ENCODE measurements around the gene RIIAD1.

The RIIAD1 gene

DNA sequence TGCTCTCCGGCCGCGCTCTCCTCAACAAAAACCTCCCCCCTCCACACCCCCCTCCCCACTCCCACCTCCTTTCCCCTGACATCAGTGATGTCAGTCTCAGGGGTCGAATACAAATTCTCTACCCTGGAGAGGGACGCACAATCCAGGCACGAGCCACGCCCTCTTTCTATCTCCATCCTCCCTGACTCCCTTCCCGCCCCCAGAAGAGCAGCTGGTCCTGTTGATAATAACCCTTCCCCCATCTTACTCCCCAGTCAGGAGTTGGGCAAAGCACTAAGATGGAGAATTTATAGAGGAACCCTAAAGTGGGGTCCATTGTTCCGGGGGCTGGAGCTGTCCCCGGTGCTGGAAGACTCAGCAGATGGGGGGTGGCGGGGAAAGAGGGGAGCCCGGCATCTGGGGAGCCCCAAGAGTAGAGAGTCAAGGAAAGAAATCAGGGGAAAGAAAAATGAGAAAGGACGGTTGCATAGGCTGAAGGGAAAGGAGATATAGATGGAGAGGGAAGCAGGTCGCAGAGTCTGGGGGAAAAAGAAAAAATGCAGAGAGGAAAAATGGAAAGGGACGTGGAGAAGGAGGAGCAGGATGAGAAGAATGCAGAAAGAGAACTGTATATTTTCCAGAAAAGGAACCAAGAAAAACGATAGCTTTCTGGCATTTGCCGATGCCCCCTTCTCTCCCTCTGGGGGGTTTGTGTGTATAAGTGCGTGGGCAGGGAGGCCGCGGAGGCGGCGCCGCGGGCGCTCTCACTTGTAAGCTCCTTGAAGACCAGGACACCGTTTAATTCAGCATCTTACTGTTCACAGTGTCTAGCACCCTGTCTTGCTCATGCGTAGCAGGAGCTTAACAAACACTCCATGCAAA lies 4.3 kb upstream of the RIIAD1 start, which contains the start of gene CELF3 (continued):
- TF ChIP-seq ZNF157 (tag by site-specific recombination; IDR thresholded peaks at IDR 0.05): no peak

- ChIA-PET POLR2A (interaction anchor here (0.6 to 1.4 kb wide), 3 partner anchors 47 to 178 kb away, joined by 4 to 8 read pairs (median 7); partner anchors contain the start of gene TUFT1), CTCF (interaction anchor here (1.3 to 1.7 kb wide), 2 partner anchors 17 to 118 kb away, joined by 5 to 6 read pairs; no protein-coding TSS in a partner anchor)
- no peaks in the 10 kb centered on the region for H3K4me1 ChIP-seq (ENCODE audit: control insufficient read depth, insufficient read depth, low read length)
- no peaks in the 10 kb centered on the region for H3K36me3 ChIP-seq (ENCODE audit: control insufficient read depth in 2 of 2, insufficient read depth in 1 of 2, low read length in 2 of 2)
- H3K27ac ChIP-seq (ENCODE audit: extremely low read depth, low read depth, low read length): no peak overlapping the region
- TF ChIP-seq, protein P1, sequence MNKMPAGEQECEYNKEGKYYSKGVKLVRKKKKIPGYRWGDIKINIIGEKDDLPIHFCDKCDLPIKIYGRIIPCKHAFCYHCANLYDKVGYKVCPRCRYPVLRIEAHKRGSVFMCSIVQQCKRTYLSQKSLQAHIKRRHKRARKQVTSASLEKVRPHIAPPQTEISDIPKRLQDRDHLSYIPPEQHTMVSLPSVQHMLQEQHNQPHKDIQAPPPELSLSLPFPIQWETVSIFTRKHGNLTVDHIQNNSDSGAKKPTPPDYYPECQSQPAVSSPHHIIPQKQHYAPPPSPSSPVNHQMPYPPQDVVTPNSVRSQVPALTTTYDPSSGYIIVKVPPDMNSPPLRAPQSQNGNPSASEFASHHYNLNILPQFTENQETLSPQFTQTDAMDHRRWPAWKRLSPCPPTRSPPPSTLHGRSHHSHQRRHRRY (tag by site-specific recombination; IDR thresholded peaks at IDR 0.05): no peak
- peak; percentile 47; the same call in 1 of the 2 replicates for TF ChIP-seq ZNF341 (tag by site-specific recombination; IDR thresholded peaks at IDR 0.05; ENCODE audit: low read depth)
- TF ChIP-seq ZNF398 (tag by site-specific recombination; IDR thresholded peaks at IDR 0.05): peak; percentile 38; the same call in 1 of the 2 replicates
- TF ChIP-seq, protein P2, sequence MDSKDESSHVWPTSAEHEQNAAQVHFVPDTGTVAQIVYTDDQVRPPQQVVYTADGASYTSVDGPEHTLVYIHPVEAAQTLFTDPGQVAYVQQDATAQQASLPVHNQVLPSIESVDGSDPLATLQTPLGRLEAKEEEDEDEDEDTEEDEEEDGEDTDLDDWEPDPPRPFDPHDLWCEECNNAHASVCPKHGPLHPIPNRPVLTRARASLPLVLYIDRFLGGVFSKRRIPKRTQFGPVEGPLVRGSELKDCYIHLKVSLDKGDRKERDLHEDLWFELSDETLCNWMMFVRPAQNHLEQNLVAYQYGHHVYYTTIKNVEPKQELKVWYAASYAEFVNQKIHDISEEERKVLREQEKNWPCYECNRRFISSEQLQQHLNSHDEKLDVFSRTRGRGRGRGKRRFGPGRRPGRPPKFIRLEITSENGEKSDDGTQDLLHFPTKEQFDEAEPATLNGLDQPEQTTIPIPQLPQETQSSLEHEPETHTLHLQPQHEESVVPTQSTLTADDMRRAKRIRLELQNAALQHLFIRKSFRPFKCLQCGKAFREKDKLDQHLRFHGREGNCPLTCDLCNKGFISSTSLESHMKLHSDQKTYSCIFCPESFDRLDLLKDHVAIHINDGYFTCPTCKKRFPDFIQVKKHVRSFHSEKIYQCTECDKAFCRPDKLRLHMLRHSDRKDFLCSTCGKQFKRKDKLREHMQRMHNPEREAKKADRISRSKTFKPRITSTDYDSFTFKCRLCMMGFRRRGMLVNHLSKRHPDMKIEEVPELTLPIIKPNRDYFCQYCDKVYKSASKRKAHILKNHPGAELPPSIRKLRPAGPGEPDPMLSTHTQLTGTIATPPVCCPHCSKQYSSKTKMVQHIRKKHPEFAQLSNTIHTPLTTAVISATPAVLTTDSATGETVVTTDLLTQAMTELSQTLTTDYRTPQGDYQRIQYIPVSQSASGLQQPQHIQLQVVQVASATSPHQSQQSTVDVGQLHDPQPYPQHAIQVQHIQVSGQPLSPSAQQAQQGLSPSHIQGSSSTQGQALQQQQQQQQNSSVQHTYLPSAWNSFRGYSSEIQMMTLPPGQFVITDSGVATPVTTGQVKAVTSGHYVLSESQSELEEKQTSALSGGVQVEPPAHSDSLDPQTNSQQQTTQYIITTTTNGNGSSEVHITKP (tag by site-specific recombination; IDR thresholded peaks at IDR 0.05): peak; percentile 30; the same call in 1 of the 2 replicates
- peak; percentile 36; the same call in 1 of the 2 replicates for TF ChIP-seq ZIC2 (tag by site-specific recombination; IDR thresholded peaks at IDR 0.05)
- no peak overlapping the region for H3K4me3 ChIP-seq (ENCODE audit: low read depth, low read length)
- H3K9me3 ChIP-seq (ENCODE audit: control insufficient read depth, insufficient read depth, low read depth, low read length): no peaks in the 10 kb centered on the region
Observed at GRCh38 chr1:151718011-151718431, 3.3 kb upstream of the RIIAD1 start.

- no peak overlapping the region for H3K27ac ChIP-seq (ENCODE audit: extremely low read depth, low read depth, low read length)
- no peak overlapping the region for H3K4me3 ChIP-seq (ENCODE audit: low read depth, low read length)
- ChIA-PET POLR2A (interaction anchor here (0.6 kb wide), 2 partner anchors 47 to 108 kb away, joined by 4 to 8 read pairs; no protein-coding TSS in a partner anchor), CTCF (no interaction called here)
- no peaks in the 10 kb centered on the region for H3K36me3 ChIP-seq (ENCODE audit: control insufficient read depth in 2 of 2, insufficient read depth in 1 of 2, low read length in 2 of 2)
- TF ChIP-seq, protein P3, sequence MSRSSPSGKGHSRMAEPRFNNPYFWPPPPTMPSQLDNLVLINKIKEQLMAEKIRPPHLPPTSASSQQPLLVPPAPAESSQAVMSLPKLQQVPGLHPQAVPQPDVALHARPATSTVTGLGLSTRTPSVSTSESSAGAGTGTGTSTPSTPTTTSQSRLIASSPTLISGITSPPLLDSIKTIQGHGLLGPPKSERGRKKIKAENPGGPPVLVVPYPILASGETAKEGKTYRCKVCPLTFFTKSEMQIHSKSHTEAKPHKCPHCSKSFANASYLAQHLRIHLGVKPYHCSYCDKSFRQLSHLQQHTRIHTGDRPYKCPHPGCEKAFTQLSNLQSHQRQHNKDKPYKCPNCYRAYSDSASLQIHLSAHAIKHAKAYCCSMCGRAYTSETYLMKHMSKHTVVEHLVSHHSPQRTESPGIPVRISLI (tag by site-specific recombination; IDR thresholded peaks at IDR 0.05): no peak
- TF ChIP-seq ZNF561 (tag by site-specific recombination; IDR thresholded peaks at IDR 0.05; ENCODE audit: borderline replicate concordance) (no peak), ZNF585B (tag by site-specific recombination; IDR thresholded peaks at IDR 0.05) (no peak)
- H3K4me1 ChIP-seq (ENCODE audit: control insufficient read depth, insufficient read depth, low read length): no peaks in the 10 kb centered on the region
- no peaks in the 10 kb centered on the region for H3K9me3 ChIP-seq (ENCODE audit: control insufficient read depth, insufficient read depth, low read depth, low read length)
Observed at GRCh38 chr1:151718666-151719065, 2.7 kb upstream of the RIIAD1 start.
